Upper lobe of left lung (tissue), 4 donors: ENCODE measurements around the gene ADI1.

Experiments
- CTCF ChIP-seq, 6 experiments: fragments of 450-650 bp in 4 of 6; fragments of 200-600 bp in 2 of 6; sonication (generic) in 2 of 6; IDR thresholded peaks; one replicate each; pipeline ENCODE4 v1.5.1; 2016 to 2019; ENCODE audit warnings: antibody characterized with exemption in 6 of 6
- POLR2A ChIP-seq, 4 donors: fragments of 450-650 bp; IDR thresholded peaks; one replicate each; pipeline ENCODE4 v1.5.1; 2016 to 2017; ENCODE audit warnings: antibody characterized with exemption in 4 of 4, mild to moderate bottlenecking in 2 of 4
- POLR2AphosphoS5 ChIP-seq, 2 donors: sonication (generic); formaldehyde crosslinking; IDR thresholded peaks; one replicate each; pipeline ENCODE4 v1.5.1; 2017; ENCODE audit warnings: antibody characterized with exemption in 2 of 2

- TF ChIP-seq CTCF (IDR thresholded peaks at IDR 0.05) (no peak), POLR2A (IDR thresholded peaks at IDR 0.05) (no peak), POLR2AphosphoS5 (IDR thresholded peaks at IDR 0.05) (no peak)
Measured at GRCh38 chr2:3472966-3473365, 46.4 kb downstream of the ADI1 start.
